Activated B cell treated with CpG ODN at 0.5 μM for 24 hours (primary cell): ENCODE measurements around the gene ACOT12. TPM values are rescaled to one million over a fixed set of nuclear protein-coding genes. Genes with fewer than 3 reads are reported as not detected.

Source experiments
- ATAC-seq: fragments of 200-7000 bp; cut with Tn5 transposase; one replicate; pipeline ENCODE4 v1.10.0; 2021; ENCODE audit warnings: low read depth, mild to moderate bottlenecking, moderate library complexity
- CTCF ChIA-PET: fragments of 350-600 bp; sonication (Branson Sonifier 250); formaldehyde crosslinking; loops from one replicate; lab custom pipeline; 2021; ENCODE audit warnings: antibody characterized with exemption; lab: Charles Lee
- POLR2A ChIA-PET: fragments of 350-600 bp; sonication (Branson Sonifier 250); formaldehyde crosslinking; loops from one replicate; lab custom pipeline; 2021; ENCODE audit warnings: antibody characterized with exemption; lab: Charles Lee
- DNase-seq: peaks from one replicate; pipeline ENCODE4 v3.0.0; 2022
- H3K27ac Mint-ChIP-seq: one replicate; pipeline ENCODE4 v1.8.0; 2020; ENCODE audit warnings: mixed read lengths
- H3K27me3 Mint-ChIP-seq: one replicate; pipeline ENCODE4 v1.8.0; 2021; ENCODE audit warnings: mixed read lengths
- H3K36me3 Mint-ChIP-seq: one replicate; pipeline ENCODE4 v1.8.0; 2021; ENCODE audit warnings: low read depth, mixed read lengths
- H3K4me1 Mint-ChIP-seq: one replicate; pipeline ENCODE4 v1.8.0; 2021; ENCODE audit warnings: mixed read lengths
- H3K4me3 Mint-ChIP-seq: one replicate; pipeline ENCODE4 v1.8.0; 2020; ENCODE audit warnings: mild to moderate bottlenecking, mixed read lengths
- H3K9me3 Mint-ChIP-seq: one replicate; pipeline ENCODE4 v1.8.0; 2020; ENCODE audit warnings: mixed read lengths
- CTCF ChIP-seq: fragments of 200-600 bp; IDR thresholded peaks from one replicate; pipeline ENCODE4 v1.8.0; 2022; ENCODE audit warnings: antibody characterized with exemption, mild to moderate bottlenecking
- intact Hi-C: fragments of 100-400 bp; cut with micrococcal nuclease; formaldehyde crosslinking; loops from one replicate; pipeline ENCODE4 v1.15.1; 2024
- total RNA-seq: library from RNA; stranded (reverse); gene quantifications from 2 replicates; pipeline ENCODE4 v1.2.3, GENCODE V29; 2022

Gene ACOT12
- total RNA-seq, 1 donor from 2014 or later, result not detected

- no peak for ATAC-seq
- Mint-ChIP-seq H3K27ac (no peak overlapping the region), H3K27me3 (no peaks in the 10 kb centered on the region), H3K4me1 (no peaks in the 10 kb centered on the region), H3K9me3 (no peaks in the 10 kb centered on the region), H3K36me3 (peaks cover 20% of the 10 kb centered on the region), H3K4me3 (no peak overlapping the region)
- intact Hi-C loops, result no loop called here
- POLR2A ChIA-PET, result no interaction called here
- CTCF ChIA-PET, result no interaction called here
- DNase-seq, result no peak
- no peak for TF ChIP-seq CTCF
These were observed 76.4 kb downstream of the ACOT12 start for GRCh38 chr5:81317536-81317935.

GRCh38 chr5:81316571-81316970 lies 77.4 kb downstream of the ACOT12 start:
- ChIA-PET POLR2A (no interaction called here), CTCF (no interaction called here)
- no peaks in the 10 kb centered on the region for H3K27me3 Mint-ChIP-seq
- H3K4me3 Mint-ChIP-seq, result no peak overlapping the region
- intact Hi-C loops, result no loop called here
- H3K4me1 Mint-ChIP-seq, result no peaks in the 10 kb centered on the region
- peaks cover 28% of the 10 kb centered on the region for H3K36me3 Mint-ChIP-seq
- no peaks in the 10 kb centered on the region for H3K9me3 Mint-ChIP-seq
- DNase-seq (no peak), ATAC-seq (no peak)
- no peak for TF ChIP-seq CTCF
- no peak overlapping the region for H3K27ac Mint-ChIP-seq

- no peaks in the 10 kb centered on the region for H3K4me1 Mint-ChIP-seq
- ChIA-PET CTCF (no interaction called here), POLR2A (no interaction called here)
- H3K27me3 Mint-ChIP-seq, result no peaks in the 10 kb centered on the region
- DNase-seq (no peak), ATAC-seq (no peak)
- no peak overlapping the region for H3K27ac Mint-ChIP-seq
- no peak overlapping the region for H3K4me3 Mint-ChIP-seq
- intact Hi-C loops, result no loop called here
- H3K9me3 Mint-ChIP-seq, result no peaks in the 10 kb centered on the region
- no peak for TF ChIP-seq CTCF
- H3K36me3 Mint-ChIP-seq, result peaks cover 34% of the 10 kb centered on the region
These were observed 78.1 kb downstream of the ACOT12 start for GRCh38 chr5:81315830-81316229.

GRCh38 chr5:81315336-81315735 lies 78.6 kb downstream of the ACOT12 start:
- Mint-ChIP-seq H3K27ac (no peak overlapping the region), H3K27me3 (no peaks in the 10 kb centered on the region), H3K36me3 (peaks cover 38% of the 10 kb centered on the region), H3K4me3 (no peak overlapping the region), H3K4me1 (no peaks in the 10 kb centered on the region), H3K9me3 (no peaks in the 10 kb centered on the region)
- TF ChIP-seq CTCF, result no peak
- ChIA-PET CTCF (no interaction called here), POLR2A (no interaction called here)
- no peak for DNase-seq
- intact Hi-C loops, result no loop called here
- ATAC-seq, result no peak

- CTCF ChIA-PET, result no interaction called here
- DNase-seq (no peak), ATAC-seq (no peak)
- H3K27me3 Mint-ChIP-seq, result no peaks in the 10 kb centered on the region
- peaks cover 45% of the 10 kb centered on the region for H3K36me3 Mint-ChIP-seq
- no peak overlapping the region for H3K4me3 Mint-ChIP-seq
- H3K9me3 Mint-ChIP-seq, result no peaks in the 10 kb centered on the region
- intact Hi-C loops, result no loop called here
- H3K4me1 Mint-ChIP-seq, result no peaks in the 10 kb centered on the region
- TF ChIP-seq CTCF, result no peak
- no peak overlapping the region for H3K27ac Mint-ChIP-seq
- POLR2A ChIA-PET, result no interaction called here
These were observed 79.4 kb downstream of the ACOT12 start for GRCh38 chr5:81314581-81314980.
